GM12878 (cell line): ENCODE measurements around the gene LITAF. TPM values are rescaled to one million over a fixed set of nuclear protein-coding genes. Genes with fewer than 3 reads are reported as not detected.

Experiments
- ATAC-seq: fragments of 200-7000 bp; cut with Tn5 transposase; 3 replicates; pipeline ENCODE4 v1.9.1; 2020; ENCODE audit warnings: mild to moderate bottlenecking, moderate library complexity
- BruUV-seq: library from RNA; stranded (reverse); fragments of 400-500 nt; replicated peaks from 2 replicates; lab custom pipeline; 2021; lab: Mats Ljungman, UMichigan
- CTCF ChIA-PET: fragments of 300-600 bp; sonication (Branson Sonifier 250); formaldehyde crosslinking; extraction: SDS; loops from one replicate; lab custom pipeline; 2021; ENCODE audit warnings: inconsistent platforms; lab: Yijun Ruan, JAX
- POLR2A ChIA-PET: fragments of 350-600 bp; formaldehyde crosslinking; extraction: SDS; loops from one replicate; lab custom pipeline; 2021; ENCODE audit warnings: inconsistent platforms; lab: Charles Lee
- RAD21 ChIA-PET: fragments of 300-600 bp; sonication (Branson Sonifier 250); formaldehyde crosslinking; loops from one replicate; lab custom pipeline; 2023; ENCODE audit warnings: antibody characterized with exemption; ENCODE audit not compliant: unreplicated experiment; lab: Charles Lee
- SMC1A ChIA-PET: fragments of 300-600 bp; sonication (Branson Sonifier 250); formaldehyde crosslinking; loops from one replicate; lab custom pipeline; 2023; ENCODE audit not compliant: unreplicated experiment, uncharacterized antibody; lab: Charles Lee
- DNase-seq: peaks from one replicate; pipeline ENCODE4 v3.0.0-alpha.2; 2011; ENCODE audit warnings: low read depth, low spot score
- FAIRE-seq: peaks from 3 replicates; lab custom pipeline; 2011; peaks lifted over from hg19 to GRCh38; lab: Jason Lieb, UNC
- H2AFZ ChIP-seq: 2 replicates; pipeline ENCODE4 v1.6.0; 2011; ENCODE audit warnings: low read depth, low read length, control low read depth; ENCODE audit not compliant: control insufficient read depth
- H3K27ac ChIP-seq: 2 replicates; pipeline ENCODE4 v1.5.1; 2011; ENCODE audit warnings: control low read depth; ENCODE audit not compliant: control insufficient read depth, insufficient read depth
- H3K27me3 ChIP-seq, 2 experiments: replicated peaks in 1 of 2; 2 replicates each; pipeline versions ENCODE4 v1.6.0 to v1.6.1; 2011; ENCODE audit warnings: low read length in 1 of 2; ENCODE audit not compliant: control insufficient read depth in 2 of 2, insufficient read depth in 2 of 2
- H3K36me3 ChIP-seq, 2 experiments: 2 replicates each; pipeline ENCODE4 v1.5.1; 2011; ENCODE audit warnings: low read length in 1 of 2; ENCODE audit not compliant: control insufficient read depth in 2 of 2, insufficient read depth in 2 of 2
- H3K4me1 ChIP-seq: 2 replicates; pipeline ENCODE4 v1.6.1; 2011; ENCODE audit warnings: mild to moderate bottlenecking, low read length, moderate library complexity, mixed read lengths; ENCODE audit not compliant: control insufficient read depth, insufficient read depth
- H3K4me2 ChIP-seq: 2 replicates; pipeline ENCODE4 v1.6.0; 2011; ENCODE audit warnings: control low read depth; ENCODE audit not compliant: control insufficient read depth, insufficient read depth
- H3K4me3 ChIP-seq: fragments of 200-600 bp; sonication (generic); 2 replicates; pipeline ENCODE4 v1.5.1; 2016
- H3K79me2 ChIP-seq: 2 replicates; pipeline ENCODE4 v1.6.0; 2011; ENCODE audit warnings: low read length; ENCODE audit not compliant: control insufficient read depth, insufficient read depth
- H3K9ac ChIP-seq: 2 replicates; pipeline ENCODE4 v1.8.0; 2011; ENCODE audit warnings: low read length, control low read depth, mixed read lengths; ENCODE audit not compliant: control insufficient read depth, insufficient read depth
- H3K9me3 ChIP-seq: replicated peaks from 3 replicates; pipeline ENCODE4 v1.5.1; 2011; ENCODE audit warnings: mild to moderate bottlenecking, low read length; ENCODE audit not compliant: control insufficient read depth, insufficient read depth
- H4K20me1 ChIP-seq: 2 replicates; pipeline ENCODE4 v1.6.0; 2011; ENCODE audit not compliant: control insufficient read depth, insufficient read depth
- FOS ChIP-seq: IDR thresholded peaks from 3 replicates; pipeline ENCODE4 v1.6.1; 2011; ENCODE audit warnings: borderline replicate concordance; ENCODE audit not compliant: insufficient read length; ENCODE audit errors: extremely low read depth
- SUZ12 ChIP-seq: fragments of 200-600 bp; sonication (generic); IDR thresholded peaks from one replicate; pipeline ENCODE4 v1.6.1; 2018; ENCODE audit warnings: antibody characterized with exemption, mild to moderate bottlenecking; ENCODE audit not compliant: unreplicated experiment
- TARDBP ChIP-seq: IDR thresholded peaks from 2 replicates; pipeline ENCODE4 v1.6.1; 2016; ENCODE audit warnings: borderline replicate concordance
- ZNF274 ChIP-seq: IDR thresholded peaks from one replicate; pipeline ENCODE4 v1.8.0; 2011; ENCODE audit not compliant: insufficient read length, insufficient read depth
- WGBS: methylation state at CpG from one replicate; pipeline ENCODE4 v1.1.6; 2016; ENCODE audit warnings: low lambda C conversion rate; ENCODE audit not compliant: insufficient replicate concordance, insufficient coverage; ENCODE audit errors: missing lambda C conversion rate; 5-methylcytosine and 5-hydroxymethylcytosine counted together
- in situ Hi-C: fragments of 300-500 bp; cut with MboI; formaldehyde crosslinking; loops from 9 replicates; pipeline ENCODE4 v1.14.3; 2018; ENCODE audit warnings: mixed read lengths
- intact Hi-C: fragments of 100-400 bp; cut with micrococcal nuclease; formaldehyde crosslinking; loops from one replicate; pipeline ENCODE4 v1.14.2; 2022; ENCODE audit not compliant: unreplicated experiment
- polyA plus RNA-seq, 11 experiments: library from polyadenylated mRNA; depleted of rRNA in 4 of 11; unstranded in 6 of 11; stranded (reverse) in 5 of 11; fragments of >200 nt; fragmentation: Nextera tagmentation in 4 of 11; fragmentation: Illumina TruSeq in 1 of 11; extraction: Ambion mirVana in 4 of 11; extraction: Trizol in 1 of 11; gene quantifications; 1 replicate in 1 of 11; 2 replicates in 10 of 11; pipeline versions ENCODE4 v1.2.1 to v1.2.3, GENCODE V29; 2011 to 2016; ENCODE audit warnings: inconsistent platforms in 2 of 11, missing spikeins in 2 of 11, low read depth in 1 of 11
- total RNA-seq, 4 experiments: library from RNA; depleted of rRNA in 3 of 4; stranded (reverse); fragments of >200 nt in 3 of 4; fragmentation: Illumina TruSeq in 1 of 4; extraction: Trizol in 1 of 4; gene quantifications; 2 replicates each; pipeline versions ENCODE4 v1.2.1 to v1.2.3, GENCODE V29; 2013 to 2021
- TF ChIP-seq, protein P1 (sequence below): IDR thresholded peaks from 2 replicates; pipeline ENCODE4 v1.6.1; 2011; ENCODE audit warnings: low read depth, mild to moderate bottlenecking, low read length, moderate library complexity, borderline replicate concordance; ENCODE audit errors: extremely low read depth
- TF ChIP-seq, protein P2 (sequence below): fragments of 450-650 bp; IDR thresholded peaks from 2 replicates; pipeline ENCODE4 v1.6.1; 2017; ENCODE audit warnings: borderline replicate concordance
- TF ChIP-seq, protein P3 (sequence below), 3 experiments: IDR thresholded peaks in 2 of 3; conservative IDR thresholded peaks in 1 of 3; 2 replicates each; pipeline ENCODE4 v1.5.1; 2011; ENCODE audit warnings: low read depth in 3 of 3, low read length in 3 of 3, mild to moderate bottlenecking in 3 of 3, control low read depth in 2 of 3, moderate library complexity in 2 of 3, inconsistent platforms in 1 of 3, mixed read lengths in 1 of 3; ENCODE audit not compliant: control insufficient read depth in 2 of 3, insufficient read depth in 1 of 3; ENCODE audit errors: extremely low read depth in 1 of 3
- TF ChIP-seq, protein P4 (sequence below): fragments of 450-650 bp; IDR thresholded peaks from 2 replicates; pipeline ENCODE4 v1.6.1; 2016; ENCODE audit warnings: mild to moderate bottlenecking, moderate library complexity, borderline replicate concordance
- TF ChIP-seq, protein P5 (sequence below): fragments of 450-650 bp; IDR thresholded peaks from 2 replicates; pipeline ENCODE4 v1.6.1; 2017; ENCODE audit warnings: mild to moderate bottlenecking, moderate library complexity

LITAF gene
- total and polyA plus RNA-seq, 10 of the 15 experiments (the other 5 are each of a cell fraction or from before 2014, with no cell fraction given): 99.2 to 211 (median 147) TPM

DNA sequence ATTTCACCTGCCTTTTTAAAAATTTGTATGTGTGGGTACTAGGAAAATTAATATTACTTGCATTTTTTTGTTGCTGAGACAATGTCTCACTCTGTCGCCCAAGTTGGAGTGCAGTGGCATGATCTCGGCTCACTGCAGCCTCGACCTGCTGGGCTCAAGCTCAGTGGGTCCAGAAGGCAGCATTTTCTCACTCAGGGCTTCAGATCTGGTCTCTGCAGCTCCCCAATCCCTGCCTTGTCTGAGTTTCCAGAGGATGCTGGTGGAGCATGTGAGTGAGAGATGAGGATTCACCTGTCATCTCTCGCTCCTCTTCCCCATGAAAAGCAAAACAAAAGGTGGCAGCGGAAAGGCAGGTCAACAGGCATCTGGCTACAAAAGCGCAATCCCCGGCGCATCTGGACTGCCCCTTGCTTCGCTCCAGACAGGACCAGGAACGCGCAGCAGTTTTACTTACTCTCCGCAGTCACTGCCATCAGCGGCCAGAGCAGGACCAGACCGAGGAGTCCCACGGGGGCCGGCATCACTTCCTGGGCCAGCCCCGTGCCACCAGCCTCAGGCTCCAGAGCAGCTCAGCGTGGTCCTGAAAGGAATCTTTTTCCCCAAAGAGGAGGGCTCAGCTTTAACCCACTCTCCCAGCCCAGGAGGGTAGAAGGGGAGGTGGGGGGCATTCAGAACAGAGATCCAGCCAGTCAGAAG, 59.9 kb downstream of the LITAF start:
- intact Hi-C loops (no loop called here), in situ Hi-C loops (loop anchor here (25.0 kb wide), 1 partner anchor 285 kb away; no protein-coding TSS in a partner anchor)
- Histone ChIP-seq H3K4me2 (no peak overlapping the region), H3K4me3 (no peak overlapping the region), H3K36me3 (no peaks in the 10 kb centered on the region), H3K9ac (no peak overlapping the region), H3K27me3 (peaks cover 0 to 4% of the 10 kb centered on the region in 2 experiments; a peak in 2 of 4 replicates), H3K9me3 (no peaks in the 10 kb centered on the region), H3K4me1 (no peaks in the 10 kb centered on the region), H3K79me2 (no peaks in the 10 kb centered on the region), H3K27ac (no peak overlapping the region), H4K20me1 (no peaks in the 10 kb centered on the region), H2AFZ (no peak overlapping the region)
- 34% methylated on average over 18 of the region's 18 CpGs for WGBS
- CTCF ChIA-PET: interaction anchor here (1.3 to 2.1 kb wide), 2 partner anchors 120 to 131 kb away, joined by 4 to 7 read pairs; no protein-coding TSS in a partner anchor
- RAD21 ChIA-PET: no interaction called here
- no peak for FAIRE-seq
- ATAC-seq: peak; percentile 59
- DNase-seq: no peak
- no peak for TF ChIP-seq SUZ12
- TF ChIP-seq, protein P1, sequence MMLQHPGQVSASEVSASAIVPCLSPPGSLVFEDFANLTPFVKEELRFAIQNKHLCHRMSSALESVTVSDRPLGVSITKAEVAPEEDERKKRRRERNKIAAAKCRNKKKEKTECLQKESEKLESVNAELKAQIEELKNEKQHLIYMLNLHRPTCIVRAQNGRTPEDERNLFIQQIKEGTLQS: no peak
- no peak for TF ChIP-seq FOS
- no peak for TF ChIP-seq TARDBP
- TF ChIP-seq, protein P2, sequence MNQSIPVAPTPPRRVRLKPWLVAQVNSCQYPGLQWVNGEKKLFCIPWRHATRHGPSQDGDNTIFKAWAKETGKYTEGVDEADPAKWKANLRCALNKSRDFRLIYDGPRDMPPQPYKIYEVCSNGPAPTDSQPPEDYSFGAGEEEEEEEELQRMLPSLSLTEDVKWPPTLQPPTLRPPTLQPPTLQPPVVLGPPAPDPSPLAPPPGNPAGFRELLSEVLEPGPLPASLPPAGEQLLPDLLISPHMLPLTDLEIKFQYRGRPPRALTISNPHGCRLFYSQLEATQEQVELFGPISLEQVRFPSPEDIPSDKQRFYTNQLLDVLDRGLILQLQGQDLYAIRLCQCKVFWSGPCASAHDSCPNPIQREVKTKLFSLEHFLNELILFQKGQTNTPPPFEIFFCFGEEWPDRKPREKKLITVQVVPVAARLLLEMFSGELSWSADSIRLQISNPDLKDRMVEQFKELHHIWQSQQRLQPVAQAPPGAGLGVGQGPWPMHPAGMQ: no peak
- TF ChIP-seq, protein P3, sequence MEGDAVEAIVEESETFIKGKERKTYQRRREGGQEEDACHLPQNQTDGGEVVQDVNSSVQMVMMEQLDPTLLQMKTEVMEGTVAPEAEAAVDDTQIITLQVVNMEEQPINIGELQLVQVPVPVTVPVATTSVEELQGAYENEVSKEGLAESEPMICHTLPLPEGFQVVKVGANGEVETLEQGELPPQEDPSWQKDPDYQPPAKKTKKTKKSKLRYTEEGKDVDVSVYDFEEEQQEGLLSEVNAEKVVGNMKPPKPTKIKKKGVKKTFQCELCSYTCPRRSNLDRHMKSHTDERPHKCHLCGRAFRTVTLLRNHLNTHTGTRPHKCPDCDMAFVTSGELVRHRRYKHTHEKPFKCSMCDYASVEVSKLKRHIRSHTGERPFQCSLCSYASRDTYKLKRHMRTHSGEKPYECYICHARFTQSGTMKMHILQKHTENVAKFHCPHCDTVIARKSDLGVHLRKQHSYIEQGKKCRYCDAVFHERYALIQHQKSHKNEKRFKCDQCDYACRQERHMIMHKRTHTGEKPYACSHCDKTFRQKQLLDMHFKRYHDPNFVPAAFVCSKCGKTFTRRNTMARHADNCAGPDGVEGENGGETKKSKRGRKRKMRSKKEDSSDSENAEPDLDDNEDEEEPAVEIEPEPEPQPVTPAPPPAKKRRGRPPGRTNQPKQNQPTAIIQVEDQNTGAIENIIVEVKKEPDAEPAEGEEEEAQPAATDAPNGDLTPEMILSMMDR (IDR thresholded peaks at IDR 0.05 in 2 of 3, conservative IDR thresholded peaks at IDR 0.05 in 1 of 3; ENCODE audit: control insufficient read depth in 2 of 3, extremely low read depth in 1 of 3, insufficient read depth in 1 of 3, low read depth in 3 of 3, low read length in 3 of 3): no peak
- TF ChIP-seq, protein P4, sequence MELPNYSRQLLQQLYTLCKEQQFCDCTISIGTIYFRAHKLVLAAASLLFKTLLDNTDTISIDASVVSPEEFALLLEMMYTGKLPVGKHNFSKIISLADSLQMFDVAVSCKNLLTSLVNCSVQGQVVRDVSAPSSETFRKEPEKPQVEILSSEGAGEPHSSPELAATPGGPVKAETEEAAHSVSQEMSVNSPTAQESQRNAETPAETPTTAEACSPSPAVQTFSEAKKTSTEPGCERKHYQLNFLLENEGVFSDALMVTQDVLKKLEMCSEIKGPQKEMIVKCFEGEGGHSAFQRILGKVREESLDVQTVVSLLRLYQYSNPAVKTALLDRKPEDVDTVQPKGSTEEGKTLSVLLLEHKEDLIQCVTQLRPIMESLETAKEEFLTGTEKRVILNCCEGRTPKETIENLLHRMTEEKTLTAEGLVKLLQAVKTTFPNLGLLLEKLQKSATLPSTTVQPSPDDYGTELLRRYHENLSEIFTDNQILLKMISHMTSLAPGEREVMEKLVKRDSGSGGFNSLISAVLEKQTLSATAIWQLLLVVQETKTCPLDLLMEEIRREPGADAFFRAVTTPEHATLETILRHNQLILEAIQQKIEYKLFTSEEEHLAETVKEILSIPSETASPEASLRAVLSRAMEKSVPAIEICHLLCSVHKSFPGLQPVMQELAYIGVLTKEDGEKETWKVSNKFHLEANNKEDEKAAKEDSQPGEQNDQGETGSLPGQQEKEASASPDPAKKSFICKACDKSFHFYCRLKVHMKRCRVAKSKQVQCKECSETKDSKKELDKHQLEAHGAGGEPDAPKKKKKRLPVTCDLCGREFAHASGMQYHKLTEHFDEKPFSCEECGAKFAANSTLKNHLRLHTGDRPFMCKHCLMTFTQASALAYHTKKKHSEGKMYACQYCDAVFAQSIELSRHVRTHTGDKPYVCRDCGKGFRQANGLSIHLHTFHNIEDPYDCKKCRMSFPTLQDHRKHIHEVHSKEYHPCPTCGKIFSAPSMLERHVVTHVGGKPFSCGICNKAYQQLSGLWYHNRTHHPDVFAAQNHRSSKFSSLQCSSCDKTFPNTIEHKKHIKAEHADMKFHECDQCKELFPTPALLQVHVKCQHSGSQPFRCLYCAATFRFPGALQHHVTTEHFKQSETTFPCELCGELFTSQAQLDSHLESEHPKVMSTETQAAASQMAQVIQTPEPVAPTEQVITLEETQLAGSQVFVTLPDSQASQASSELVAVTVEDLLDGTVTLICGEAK: no peak
- TF ChIP-seq ZNF274: no peak
- TF ChIP-seq, protein P5, sequence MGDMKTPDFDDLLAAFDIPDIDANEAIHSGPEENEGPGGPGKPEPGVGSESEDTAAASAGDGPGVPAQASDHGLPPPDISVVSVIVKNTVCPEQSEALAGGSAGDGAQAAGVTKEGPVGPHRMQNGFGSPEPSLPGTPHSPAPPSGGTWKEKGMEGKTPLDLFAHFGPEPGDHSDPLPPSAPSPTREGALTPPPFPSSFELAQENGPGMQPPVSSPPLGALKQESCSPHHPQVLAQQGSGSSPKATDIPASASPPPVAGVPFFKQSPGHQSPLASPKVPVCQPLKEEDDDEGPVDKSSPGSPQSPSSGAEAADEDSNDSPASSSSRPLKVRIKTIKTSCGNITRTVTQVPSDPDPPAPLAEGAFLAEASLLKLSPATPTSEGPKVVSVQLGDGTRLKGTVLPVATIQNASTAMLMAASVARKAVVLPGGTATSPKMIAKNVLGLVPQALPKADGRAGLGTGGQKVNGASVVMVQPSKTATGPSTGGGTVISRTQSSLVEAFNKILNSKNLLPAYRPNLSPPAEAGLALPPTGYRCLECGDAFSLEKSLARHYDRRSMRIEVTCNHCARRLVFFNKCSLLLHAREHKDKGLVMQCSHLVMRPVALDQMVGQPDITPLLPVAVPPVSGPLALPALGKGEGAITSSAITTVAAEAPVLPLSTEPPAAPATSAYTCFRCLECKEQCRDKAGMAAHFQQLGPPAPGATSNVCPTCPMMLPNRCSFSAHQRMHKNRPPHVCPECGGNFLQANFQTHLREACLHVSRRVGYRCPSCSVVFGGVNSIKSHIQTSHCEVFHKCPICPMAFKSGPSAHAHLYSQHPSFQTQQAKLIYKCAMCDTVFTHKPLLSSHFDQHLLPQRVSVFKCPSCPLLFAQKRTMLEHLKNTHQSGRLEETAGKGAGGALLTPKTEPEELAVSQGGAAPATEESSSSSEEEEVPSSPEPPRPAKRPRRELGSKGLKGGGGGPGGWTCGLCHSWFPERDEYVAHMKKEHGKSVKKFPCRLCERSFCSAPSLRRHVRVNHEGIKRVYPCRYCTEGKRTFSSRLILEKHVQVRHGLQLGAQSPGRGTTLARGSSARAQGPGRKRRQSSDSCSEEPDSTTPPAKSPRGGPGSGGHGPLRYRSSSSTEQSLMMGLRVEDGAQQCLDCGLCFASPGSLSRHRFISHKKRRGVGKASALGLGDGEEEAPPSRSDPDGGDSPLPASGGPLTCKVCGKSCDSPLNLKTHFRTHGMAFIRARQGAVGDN: no peak
- no TSS peak for BruUV-seq
- SMC1A ChIA-PET: no interaction called here
- POLR2A ChIA-PET: interaction anchor here (0.6 kb wide), 1 partner anchor 162 kb away, joined by 3 read pairs; no protein-coding TSS in a partner anchor
